GM23248 (cell line): ENCODE results near the gene CCM2L. TPM values are rescaled to one million over a fixed set of nuclear protein-coding genes. Genes with fewer than 3 reads are reported as not detected.

ENCODE experiments used
- DNase-seq: peaks from one replicate; pipeline ENCODE4 v3.0.0-alpha.2; 2015
- H2AFZ ChIP-seq: fragments of 200-600 bp; sonication (generic); 2 replicates; pipeline ENCODE4 v1.6.1; 2016; ENCODE audit warnings: antibody characterized with exemption
- H3F3A ChIP-seq: fragments of 200-600 bp; sonication (generic); 2 replicates; pipeline ENCODE4 v1.6.1; 2016; ENCODE audit warnings: mild to moderate bottlenecking, antibody characterized with exemption, mixed run types; ENCODE audit not compliant: insufficient read depth
- H3K27ac ChIP-seq: fragments of 200-600 bp; sonication (generic); 2 replicates; pipeline ENCODE4 v1.5.1; 2016; ENCODE audit warnings: mild to moderate bottlenecking
- H3K27me3 ChIP-seq: fragments of 200-600 bp; sonication (generic); replicated peaks from 2 replicates; pipeline ENCODE4 v1.6.1; 2016; ENCODE audit warnings: mild to moderate bottlenecking; ENCODE audit not compliant: insufficient read depth
- H3K36me3 ChIP-seq: fragments of 200-600 bp; sonication (generic); 2 replicates; pipeline ENCODE4 v1.6.1; 2016; ENCODE audit warnings: low read depth, mild to moderate bottlenecking
- H3K4me1 ChIP-seq: fragments of 200-600 bp; sonication (generic); 2 replicates; pipeline ENCODE4 v1.6.1; 2016; ENCODE audit warnings: mild to moderate bottlenecking; ENCODE audit not compliant: insufficient read depth
- H3K4me2 ChIP-seq: fragments of 200-600 bp; sonication (generic); one replicate; pipeline ENCODE4 v1.6.1; 2016; ENCODE audit warnings: mild to moderate bottlenecking; ENCODE audit not compliant: unreplicated experiment
- H3K4me3 ChIP-seq: fragments of 200-600 bp; sonication (generic); 2 replicates; pipeline ENCODE4 v1.5.1; 2016; ENCODE audit warnings: mild to moderate bottlenecking
- H3K79me2 ChIP-seq: fragments of 200-600 bp; sonication (generic); 2 replicates; pipeline ENCODE4 v1.6.1; 2016; ENCODE audit warnings: mild to moderate bottlenecking; ENCODE audit not compliant: insufficient read depth
- H3K9ac ChIP-seq: fragments of 200-600 bp; sonication (generic); 2 replicates; pipeline ENCODE4 v1.6.1; 2016; ENCODE audit warnings: mild to moderate bottlenecking
- H3K9me2 ChIP-seq: fragments of 200-600 bp; sonication (generic); 2 replicates; pipeline ENCODE4 v1.6.1; 2016; ENCODE audit warnings: mixed run types, mild to moderate bottlenecking, moderate library complexity; ENCODE audit not compliant: insufficient read depth
- H3K9me3 ChIP-seq: fragments of 200-600 bp; sonication (generic); one replicate; pipeline ENCODE4 v1.6.1; 2017; ENCODE audit warnings: low read depth
- H4K20me1 ChIP-seq: fragments of 200-600 bp; sonication (generic); 2 replicates; pipeline ENCODE4 v1.6.0; 2016; ENCODE audit not compliant: insufficient read depth
- EZH2 ChIP-seq: fragments of 200-600 bp; sonication (generic); IDR thresholded peaks from 2 replicates; pipeline ENCODE4 v1.6.1; 2018; ENCODE audit warnings: antibody characterized with exemption, mild to moderate bottlenecking; ENCODE audit not compliant: insufficient read depth, poor library complexity, severe bottlenecking
- EZH2phosphoT487 ChIP-seq: fragments of 200-600 bp; sonication (generic); IDR thresholded peaks from 2 replicates; pipeline ENCODE4 v1.6.1; 2018; ENCODE audit warnings: antibody characterized with exemption, moderate library complexity, mild to moderate bottlenecking, low read depth; ENCODE audit not compliant: insufficient read depth
- WGBS, 2 experiments: methylation state at CpG; one replicate each; pipeline ENCODE4 v1.1.6; 2015 to 2017; ENCODE audit warnings: low lambda C conversion rate in 2 of 2, low coverage in 1 of 2; ENCODE audit errors: missing lambda C conversion rate in 2 of 2; 5-methylcytosine and 5-hydroxymethylcytosine counted together
- in situ Hi-C: fragments of 300-500 bp; cut with MboI; formaldehyde crosslinking; loops from 2 replicates; pipeline ENCODE4 v1.15.0; 2020
- polyA plus RNA-seq: library from polyadenylated mRNA; unstranded; fragments of >200 nt; fragmentation: Nextera tagmentation; extraction: Ambion mirVana; gene quantifications from 2 replicates; pipeline ENCODE4 v1.2.1, GENCODE V29; 2016
- total RNA-seq: library from RNA; depleted of rRNA; stranded (reverse); fragments of >200 nt; shearing (Covaris generic); gene quantifications from 2 replicates; pipeline ENCODE4 v1.2.3, GENCODE V29; 2014

CCM2L gene
- total and polyA plus RNA-seq, 2 experiments from 2014 or later: not detected

DNA sequence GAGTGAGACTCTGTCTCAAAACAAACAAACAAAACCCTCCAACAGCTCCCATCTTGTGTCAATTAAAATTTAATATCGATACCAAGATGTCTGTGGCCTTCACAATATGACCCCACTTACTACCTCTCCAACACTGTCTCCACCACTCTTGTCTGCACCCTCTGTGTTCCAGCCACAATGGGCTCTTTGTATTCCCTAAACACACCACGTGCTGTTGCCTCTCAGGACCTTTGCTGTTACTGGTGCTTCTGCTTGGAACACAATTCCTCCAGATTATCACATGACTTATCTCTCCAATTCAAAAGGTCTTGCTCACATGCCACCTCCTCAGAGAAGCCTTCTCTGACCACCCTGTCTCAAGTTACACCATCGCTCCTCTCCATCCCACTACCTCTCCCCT is 35.8 kb downstream of the CCM2L start:
- no peak overlapping the region for H3K4me3 ChIP-seq
- H3K9me2 ChIP-seq: no peaks in the 10 kb centered on the region
- WGBS, 2 experiments: 35 to 42% methylated on average over 3 of the region's 3 CpGs
- H3K4me2 ChIP-seq: no peak overlapping the region
- no peaks in the 10 kb centered on the region for H4K20me1 ChIP-seq
- no peaks in the 10 kb centered on the region for H3K79me2 ChIP-seq
- TF ChIP-seq EZH2 (no peak), EZH2phosphoT487 (no peak)
- no peaks in the 10 kb centered on the region for H3K4me1 ChIP-seq
- no peak overlapping the region for H2AFZ ChIP-seq
- no peaks in the 10 kb centered on the region for H3K36me3 ChIP-seq
- H3F3A ChIP-seq: no peaks in the 10 kb centered on the region
- H3K9me3 ChIP-seq: no peaks in the 10 kb centered on the region
- H3K27me3 ChIP-seq: peaks cover 64% of the 10 kb centered on the region
- no peak overlapping the region for H3K27ac ChIP-seq
- in situ Hi-C loops: no loop called here
- no peak for DNase-seq
- no peak overlapping the region for H3K9ac ChIP-seq

DNA sequence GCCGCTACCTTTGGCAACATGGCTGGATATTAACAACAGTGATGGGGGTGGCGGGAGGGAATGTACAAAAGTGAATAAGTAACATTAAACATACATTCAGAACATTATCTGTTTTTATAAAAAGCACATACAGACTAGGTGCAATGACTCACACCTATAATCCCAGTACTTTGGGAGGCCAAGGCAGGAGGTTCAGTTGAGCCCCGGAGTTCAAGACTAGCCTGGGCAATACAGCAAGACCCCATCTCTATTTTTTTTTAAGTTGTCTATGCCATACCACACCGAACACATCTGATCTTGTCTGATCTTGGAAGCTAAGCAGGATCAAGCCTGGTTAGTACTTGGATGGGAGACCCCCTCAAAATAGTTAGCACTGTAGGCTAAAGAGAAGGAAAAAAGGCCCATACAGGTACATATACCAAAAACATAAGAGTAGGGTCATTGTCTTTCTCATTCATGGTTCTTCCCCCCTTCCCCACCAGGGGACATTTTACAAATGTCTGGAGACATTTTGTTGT is 40.1 kb downstream of the CCM2L start:
- H2AFZ ChIP-seq: no peak overlapping the region
- no peak overlapping the region for H3K4me3 ChIP-seq
- in situ Hi-C loops: no loop called here
- no peak overlapping the region for H3K9ac ChIP-seq
- no peaks in the 10 kb centered on the region for H3K9me3 ChIP-seq
- H3K27me3 ChIP-seq: peaks cover 73% of the 10 kb centered on the region
- WGBS, 2 experiments: 69 to 82% methylated on average over 4 of the region's 4 CpGs
- H3K27ac ChIP-seq: no peak overlapping the region
- H3K9me2 ChIP-seq: no peaks in the 10 kb centered on the region
- no peaks in the 10 kb centered on the region for H3K36me3 ChIP-seq
- TF ChIP-seq EZH2phosphoT487 (no peak), EZH2 (no peak)
- H3K4me1 ChIP-seq: no peaks in the 10 kb centered on the region
- DNase-seq: no peak
- no peaks in the 10 kb centered on the region for H4K20me1 ChIP-seq
- H3K79me2 ChIP-seq: no peaks in the 10 kb centered on the region
- H3F3A ChIP-seq: no peaks in the 10 kb centered on the region
- no peak overlapping the region for H3K4me2 ChIP-seq

DNA sequence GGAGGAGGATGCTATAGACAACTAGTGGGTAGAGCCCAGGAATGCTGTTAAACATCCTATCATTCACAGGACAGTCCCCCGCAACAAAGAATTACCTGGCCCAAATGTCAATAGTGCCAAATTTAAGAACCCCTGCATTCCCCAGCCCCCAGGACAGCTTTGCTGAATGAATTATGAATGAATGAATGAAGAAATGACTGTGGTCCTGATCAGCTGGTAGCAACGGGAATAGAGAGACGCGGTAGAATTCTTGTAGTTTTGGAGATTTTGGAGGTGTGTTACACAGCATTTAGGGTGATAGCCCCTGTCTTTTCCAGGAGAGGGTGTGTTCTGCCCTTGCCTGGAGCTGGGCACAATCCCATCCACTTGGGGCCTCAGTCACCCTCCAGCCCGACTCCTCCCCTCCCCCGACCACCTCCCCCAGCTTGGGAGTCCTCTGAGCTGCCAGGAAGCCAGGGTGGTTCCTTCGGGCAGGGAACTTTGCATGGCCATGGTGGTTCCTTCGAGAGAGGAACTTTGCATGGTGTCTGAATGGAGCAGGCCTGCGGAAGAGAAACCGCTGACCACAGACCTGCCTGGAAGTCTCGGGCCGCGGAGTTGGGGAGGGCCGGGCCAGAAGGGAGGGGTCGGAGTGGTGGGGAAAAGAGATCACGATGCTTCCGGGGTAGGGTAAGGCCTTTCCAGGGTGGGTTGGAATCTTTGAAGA is 40.8 kb downstream of the CCM2L start:
- Histone ChIP-seq H3K4me1 (no peaks in the 10 kb centered on the region), H3F3A (no peaks in the 10 kb centered on the region), H4K20me1 (no peaks in the 10 kb centered on the region), H3K27ac (no peak overlapping the region), H3K9me3 (no peaks in the 10 kb centered on the region), H3K4me3 (no peak overlapping the region), H3K27me3 (peaks cover 78% of the 10 kb centered on the region), H3K4me2 (no peak overlapping the region), H3K79me2 (no peaks in the 10 kb centered on the region), H2AFZ (no peak overlapping the region), H3K9ac (no peak overlapping the region), H3K9me2 (no peaks in the 10 kb centered on the region), H3K36me3 (no peaks in the 10 kb centered on the region)
- in situ Hi-C loops: no loop called here
- WGBS, 2 experiments: 17% methylated on average over 15 to 17 of the region's 17 CpGs
- DNase-seq: no peak
- no peak for TF ChIP-seq EZH2phosphoT487

DNA sequence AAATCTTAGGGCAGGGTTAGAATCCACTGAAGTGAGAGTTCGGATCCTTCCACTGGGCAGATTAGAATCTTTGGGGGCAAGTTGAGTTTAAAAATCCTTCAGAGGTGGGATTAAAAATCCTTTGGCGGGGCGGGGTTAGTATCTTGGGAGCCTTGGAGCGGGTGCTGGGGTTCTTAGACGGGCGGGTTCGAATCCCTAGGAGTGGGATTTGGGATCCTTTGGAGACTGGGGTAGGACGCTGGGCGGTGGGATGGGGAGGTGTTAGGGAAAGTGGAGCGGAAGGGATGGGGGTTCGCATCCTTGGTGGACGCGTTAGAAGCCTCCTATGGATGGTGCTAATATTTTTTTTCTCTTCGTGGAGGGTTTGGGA is 41.5 kb downstream of the CCM2L start:
- Histone ChIP-seq H3K4me3 (no peak overlapping the region), H3K4me1 (no peaks in the 10 kb centered on the region), H3K36me3 (no peaks in the 10 kb centered on the region), H3K27me3 (peaks cover 77% of the 10 kb centered on the region), H4K20me1 (no peaks in the 10 kb centered on the region), H2AFZ (no peak overlapping the region), H3K9me3 (no peaks in the 10 kb centered on the region), H3K9ac (no peak overlapping the region), H3K27ac (no peak overlapping the region), H3K4me2 (no peak overlapping the region), H3K79me2 (no peaks in the 10 kb centered on the region), H3K9me2 (no peaks in the 10 kb centered on the region), H3F3A (no peaks in the 10 kb centered on the region)
- in situ Hi-C loops: no loop called here
- no peak for DNase-seq
- peak; percentile 89 for TF ChIP-seq EZH2
- 0 out of 2 replicates have a peak, but pooled peaks have one; percentile 40 for TF ChIP-seq EZH2phosphoT487
- WGBS, 2 experiments: 12 to 19% methylated on average over 13 to 14 of the region's 14 CpGs
